Cardiac muscle cell (in vitro differentiated cells and primary cell): ENCODE data around the gene RAB43. TPM values are rescaled to one million over a fixed set of nuclear protein-coding genes. Genes with fewer than 3 reads are reported as not detected.

Experiments
- DNase-seq, 2 donors: peaks; one replicate each; pipeline versions ENCODE4 v3.0.0 to v3.0.0-alpha.2; 2010 to 2017; ENCODE audit warnings: low read depth in 1 of 2, low spot score in 1 of 2
- H3K27ac ChIP-seq: fragments of 200-600 bp; sonication (generic); 2 replicates; pipeline ENCODE4 v1.5.1; 2016
- H3K27me3 ChIP-seq: fragments of 200-600 bp; sonication (generic); 2 replicates; pipeline ENCODE4 v1.6.0; 2016; ENCODE audit warnings: control low read depth
- H3K36me3 ChIP-seq: fragments of 200-600 bp; sonication (generic); 2 replicates; pipeline ENCODE4 v1.5.1; 2016; ENCODE audit warnings: control low read depth
- H3K4me1 ChIP-seq: fragments of 200-600 bp; sonication (generic); 2 replicates; pipeline ENCODE4 v1.8.1; 2017; ENCODE audit warnings: low read depth, mild to moderate bottlenecking, mixed run types
- H3K4me3 ChIP-seq: fragments of 200-600 bp; sonication (generic); 2 replicates; pipeline ENCODE4 v1.5.1; 2016; ENCODE audit warnings: mild to moderate bottlenecking
- H3K9me3 ChIP-seq: fragments of 200-600 bp; sonication (generic); 2 replicates; pipeline ENCODE4 v1.5.1; 2017; ENCODE audit warnings: low read depth, mild to moderate bottlenecking, control low read depth
- CTCF ChIP-seq: IDR thresholded peaks from 2 replicates; pipeline ENCODE4 v1.5.1; 2012; ENCODE audit warnings: low read depth, mild to moderate bottlenecking, low read length
- polyA plus RNA-seq: library from polyadenylated mRNA; unstranded; fragments of >200 nt; fragmentation: Nextera tagmentation; extraction: Ambion mirVana; gene quantifications from 2 replicates; pipeline ENCODE4 v1.2.1, GENCODE V29; 2016
- total RNA-seq: library from RNA; depleted of rRNA; stranded (reverse); fragments of >200 nt; gene quantifications from 2 replicates; pipeline ENCODE4 v1.2.3, GENCODE V29; 2016

Gene RAB43
- total and polyA plus RNA-seq, 2 experiments from 2014 or later, result 8.5 to 11.4 TPM

- H3K36me3 ChIP-seq, result no peaks in the 10 kb centered on the region
- H3K4me1 ChIP-seq, result peaks cover 23% of the 10 kb centered on the region
- no peaks in the 10 kb centered on the region for H3K9me3 ChIP-seq
- peak overlapping the region; percentile 74 for H3K4me3 ChIP-seq
- no peak for TF ChIP-seq CTCF
- DNase-seq, result peak in 1 of 2 donors; percentile 7
- H3K27ac ChIP-seq, result peak overlapping the region; percentile 32
- no peaks in the 10 kb centered on the region for H3K27me3 ChIP-seq
These were observed 2.1 kb downstream of the RAB43 start for GRCh38 chr3:129119365-129120100.

DNA sequence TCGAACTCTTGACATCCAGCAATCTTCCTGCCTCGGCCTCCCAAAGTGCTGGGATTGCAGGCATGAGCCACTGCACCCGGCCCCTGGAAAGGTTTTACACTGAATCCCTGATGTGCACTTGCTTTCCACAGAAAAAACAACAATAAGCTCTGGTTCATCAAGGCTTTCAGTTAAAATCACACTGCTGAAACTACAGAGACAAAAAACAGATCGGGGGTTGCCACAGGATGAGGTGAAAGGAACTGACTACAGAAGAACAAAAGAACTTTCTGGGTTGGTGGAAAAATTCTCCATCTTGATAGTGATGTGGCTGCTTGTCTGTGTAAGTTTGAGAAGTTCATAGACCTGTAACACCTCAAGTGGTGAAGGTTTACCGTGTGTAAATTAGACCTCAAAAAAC lies 2.9 kb downstream of the RAB43 start:
- Histone ChIP-seq H3K36me3 (no peaks in the 10 kb centered on the region), H3K9me3 (no peaks in the 10 kb centered on the region), H3K4me3 (no peak overlapping the region), H3K27me3 (no peaks in the 10 kb centered on the region), H3K4me1 (peaks cover 23% of the 10 kb centered on the region), H3K27ac (no peak overlapping the region)
- no peak for TF ChIP-seq CTCF
- no peak for DNase-seq

DNA sequence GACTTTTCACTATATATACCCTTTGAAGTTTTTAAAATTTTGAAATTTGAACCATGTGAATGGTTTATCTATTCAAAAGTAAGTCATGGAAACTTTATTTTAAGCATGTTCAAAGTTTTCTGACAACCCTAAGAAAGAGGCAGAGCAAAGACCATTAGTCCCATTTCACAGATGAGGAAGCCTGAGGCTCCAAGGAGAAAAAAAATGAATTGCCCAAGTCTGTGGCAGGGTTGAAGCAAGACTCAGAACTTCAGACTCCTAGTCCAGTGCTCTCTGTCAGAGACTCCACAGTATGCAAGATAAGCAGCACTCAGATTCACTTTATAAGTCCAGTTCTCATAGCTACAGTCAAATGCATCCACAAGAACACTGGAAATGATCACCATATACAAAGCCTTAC lies 4.5 kb downstream of the RAB43 start:
- Histone ChIP-seq H3K9me3 (no peaks in the 10 kb centered on the region), H3K27ac (peak overlapping the region; percentile 77), H3K27me3 (no peaks in the 10 kb centered on the region), H3K4me1 (peaks cover 23% of the 10 kb centered on the region), H3K4me3 (no peak overlapping the region), H3K36me3 (no peaks in the 10 kb centered on the region)
- no peak for TF ChIP-seq CTCF
- no peak for DNase-seq

- Histone ChIP-seq H3K27ac (peak overlapping the region; percentile 77), H3K27me3 (no peaks in the 10 kb centered on the region), H3K36me3 (no peaks in the 10 kb centered on the region), H3K4me1 (peaks cover 23% of the 10 kb centered on the region), H3K9me3 (no peaks in the 10 kb centered on the region), H3K4me3 (no peak overlapping the region)
- peak; percentile 6 to 37 for DNase-seq
- no peak for TF ChIP-seq CTCF
These were observed 5.1 kb downstream of the RAB43 start for GRCh38 chr3:129116482-129116946.

DNA sequence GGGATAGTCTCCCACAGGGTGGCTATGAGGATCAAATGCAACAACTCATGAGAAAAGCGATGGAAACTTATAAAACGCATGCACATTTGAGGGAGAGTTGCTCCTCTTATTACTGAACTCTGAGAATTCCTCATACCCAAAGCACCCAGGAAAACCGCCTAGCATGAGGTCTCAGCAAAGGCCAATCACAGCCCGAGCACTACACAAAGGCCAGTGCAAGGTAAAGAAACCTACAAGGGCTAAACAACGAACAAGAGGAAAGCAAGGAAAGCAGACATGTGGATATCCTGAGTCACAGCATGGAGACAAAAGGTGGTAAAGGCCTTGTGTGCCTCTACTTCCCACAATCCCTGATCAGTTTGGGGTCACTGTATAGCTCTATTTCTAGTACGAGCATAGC lies 7.1 kb downstream of the RAB43 start:
- Histone ChIP-seq H3K36me3 (no peaks in the 10 kb centered on the region), H3K4me3 (no peak overlapping the region), H3K4me1 (peaks cover 15% of the 10 kb centered on the region), H3K27ac (no peak overlapping the region), H3K9me3 (no peaks in the 10 kb centered on the region), H3K27me3 (no peaks in the 10 kb centered on the region)
- no peak for DNase-seq
- TF ChIP-seq CTCF, result no peak
